GM21360 (cell line): ENCODE results near the gene FANCE.
"Not testable (repeated sequence)": the region's sequence is repeated elsewhere in the genome, so short reads cannot be mapped to it uniquely, and the experiment has no call there.

Source experiments
- ATAC-seq: cut with Tn5 transposase; IDR thresholded peaks from one replicate; pipeline ENCODE4 v1.9.1; 2021; ENCODE audit warnings: mild to moderate bottlenecking, moderate library complexity; ENCODE audit not compliant: unreplicated experiment

Gene FANCE

DNA sequence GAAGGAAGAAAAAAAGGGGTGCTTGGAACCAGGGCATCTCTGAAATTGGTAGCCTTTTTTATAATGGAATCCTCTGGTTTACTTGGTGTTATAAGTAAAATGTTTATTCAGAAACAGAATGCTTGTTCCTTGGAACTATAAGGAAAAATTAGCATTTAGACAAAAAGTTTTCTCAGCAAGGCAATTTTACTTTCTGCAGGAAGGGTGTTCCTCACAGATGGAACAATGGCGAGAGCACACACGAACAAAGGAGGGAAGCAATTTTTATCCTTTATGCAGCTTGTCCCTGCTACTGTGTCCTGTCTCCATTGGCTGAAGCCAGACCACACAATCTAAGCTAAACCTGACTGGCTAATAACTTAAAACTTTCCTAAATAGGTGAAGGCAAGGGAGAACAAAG, 22.7 kb upstream of the FANCE start:
- ATAC-seq, result no peak

DNA sequence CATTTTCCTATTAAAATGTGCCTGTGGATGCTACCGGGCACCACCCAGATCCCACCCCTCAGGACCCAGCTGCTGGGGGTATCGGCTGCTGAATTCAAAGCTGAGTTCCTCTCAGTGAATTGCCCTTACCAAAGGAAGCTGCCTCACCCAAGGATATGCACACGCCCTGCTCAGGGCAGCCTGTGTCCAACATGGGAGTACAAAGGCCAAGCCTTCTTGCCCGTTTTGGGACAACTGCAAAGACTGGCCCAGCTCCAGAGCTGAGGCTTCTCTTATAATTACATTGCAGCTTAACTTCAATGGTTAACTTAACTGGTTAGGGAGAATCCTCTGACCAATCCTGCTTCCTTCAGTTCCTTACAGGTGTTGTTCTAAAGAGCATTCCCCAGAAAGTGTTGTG, 19.8 kb upstream of the FANCE start:
- no peak for ATAC-seq

DNA sequence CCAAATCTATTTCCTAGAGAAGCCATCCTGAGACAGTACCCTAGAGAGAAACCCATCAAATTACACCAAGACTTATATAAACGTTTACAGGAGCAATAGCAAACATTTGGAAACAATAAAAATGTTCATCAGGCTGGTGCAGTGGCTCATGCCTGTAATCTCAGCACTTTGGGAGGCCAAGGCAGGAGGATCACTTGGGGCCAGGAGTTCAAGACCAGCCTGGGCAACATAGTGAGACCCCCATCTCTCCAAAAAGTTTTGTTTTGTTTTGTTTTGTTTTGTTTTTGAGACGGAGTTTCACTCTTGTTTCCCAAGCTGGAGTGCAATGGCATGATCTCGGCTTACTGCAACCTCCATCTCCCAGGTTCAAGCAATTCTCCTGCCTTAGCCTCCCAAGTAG, 19.4 kb upstream of the FANCE start:
- not testable (repeated sequence) for ATAC-seq

GRCh38 chr6:35435074-35435837, 16.9 kb upstream of the FANCE start:
- ATAC-seq, result no peak

DNA sequence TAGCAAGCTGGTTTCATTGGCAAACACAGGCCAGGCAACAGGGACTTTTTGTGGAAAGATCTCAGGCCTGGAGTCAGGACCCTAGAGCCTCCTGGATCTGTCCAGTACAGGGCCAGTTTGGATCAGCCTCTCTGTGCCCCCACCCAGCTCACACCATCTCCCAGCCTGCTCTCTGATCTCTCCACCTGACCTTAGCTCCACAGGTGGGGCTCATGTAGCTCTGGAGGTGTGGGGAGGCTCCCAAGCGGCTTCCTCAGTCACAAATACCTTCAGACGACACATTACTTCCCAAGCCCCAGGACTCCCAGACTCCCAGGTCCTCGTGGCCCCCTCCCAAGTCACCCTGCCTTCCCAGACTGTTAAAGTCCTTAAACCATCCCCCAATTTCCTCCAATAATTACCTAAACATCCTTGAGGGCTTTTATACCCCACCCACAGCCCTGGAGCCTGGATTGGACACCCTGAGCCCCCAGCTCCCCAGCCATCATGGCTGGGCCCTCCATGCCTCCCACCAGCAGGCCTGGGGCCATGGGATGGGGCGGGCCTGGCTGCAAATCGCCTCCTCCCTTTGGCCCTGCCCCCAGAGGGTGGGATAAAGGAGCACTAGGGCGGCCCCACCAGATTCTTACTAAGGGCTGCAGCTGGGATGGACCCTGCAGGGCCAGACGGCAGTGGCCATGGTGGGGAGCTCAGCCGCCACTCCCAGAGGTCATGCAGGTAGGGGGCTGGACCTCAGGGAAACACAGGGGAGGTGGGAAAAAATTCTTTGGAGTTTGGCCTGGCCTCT, 15.9 kb upstream of the FANCE start:
- no peak for ATAC-seq

- ATAC-seq, result not testable (repeated sequence)
Measured at GRCh38 chr6:35438378-35439065, 13.6 kb upstream of the FANCE start.

DNA sequence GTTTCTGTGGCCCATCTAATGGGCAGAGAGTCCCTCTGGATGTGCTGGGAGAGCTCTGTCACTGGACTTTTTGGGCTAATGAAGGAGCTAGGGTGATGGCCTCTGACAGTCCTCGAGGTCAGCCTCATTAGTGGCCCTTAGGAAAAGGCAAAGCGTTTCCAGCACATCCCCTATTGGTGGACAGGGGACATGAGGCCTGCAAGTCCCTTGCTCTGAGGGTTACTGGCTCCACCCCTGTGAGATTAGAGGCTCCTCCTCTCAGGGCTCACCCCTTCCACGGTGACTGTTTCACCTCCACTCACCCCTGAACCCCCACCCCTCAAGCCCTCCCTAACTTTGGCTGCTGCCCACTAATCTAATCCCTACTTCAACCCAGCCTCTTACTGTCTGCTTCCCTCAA, 12.8 kb upstream of the FANCE start:
- ATAC-seq, result no peak

- ATAC-seq, result no peak
Measured at GRCh38 chr6:35441205-35441604, 10.9 kb upstream of the FANCE start.

DNA sequence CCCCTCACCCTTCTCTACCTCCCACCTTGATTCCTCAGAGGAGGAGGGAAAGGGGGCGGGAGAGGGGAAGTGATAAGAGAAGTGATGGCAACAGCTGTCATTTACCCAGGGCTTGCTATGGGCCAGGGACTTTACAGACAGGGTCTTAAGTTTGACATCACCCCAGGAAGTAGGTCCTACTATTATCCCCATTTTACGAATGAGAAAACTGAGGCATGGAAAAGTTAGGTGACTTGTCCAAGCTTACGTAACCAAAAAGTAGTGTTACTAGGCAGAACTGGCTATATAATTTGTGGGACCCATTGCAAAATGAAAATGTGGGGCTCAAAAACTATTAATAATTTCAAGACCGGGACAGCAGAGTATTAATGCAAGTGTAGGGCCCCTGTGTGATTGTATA, 10.5 kb upstream of the FANCE start:
- no peak for ATAC-seq

DNA sequence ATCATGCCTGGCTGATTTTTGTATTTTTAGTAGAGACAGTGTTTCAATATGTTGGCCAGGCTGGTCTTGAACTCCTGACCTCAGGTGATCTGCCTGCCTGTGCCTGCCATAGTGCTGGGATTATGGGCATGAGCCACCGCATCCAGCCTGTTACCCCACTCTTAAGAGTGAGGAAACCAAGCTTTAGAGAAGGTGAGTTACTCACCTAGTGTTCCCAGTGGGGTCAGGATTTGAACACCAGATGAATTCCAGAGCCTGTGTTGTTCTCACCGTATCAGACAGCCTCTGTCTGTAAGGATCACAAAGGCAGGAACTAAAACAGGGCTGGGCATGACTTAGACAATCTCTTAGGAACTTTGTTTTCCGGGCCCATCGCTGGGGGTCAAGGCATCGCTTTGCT, 9.4 kb upstream of the FANCE start:
- ATAC-seq, result no peak

DNA sequence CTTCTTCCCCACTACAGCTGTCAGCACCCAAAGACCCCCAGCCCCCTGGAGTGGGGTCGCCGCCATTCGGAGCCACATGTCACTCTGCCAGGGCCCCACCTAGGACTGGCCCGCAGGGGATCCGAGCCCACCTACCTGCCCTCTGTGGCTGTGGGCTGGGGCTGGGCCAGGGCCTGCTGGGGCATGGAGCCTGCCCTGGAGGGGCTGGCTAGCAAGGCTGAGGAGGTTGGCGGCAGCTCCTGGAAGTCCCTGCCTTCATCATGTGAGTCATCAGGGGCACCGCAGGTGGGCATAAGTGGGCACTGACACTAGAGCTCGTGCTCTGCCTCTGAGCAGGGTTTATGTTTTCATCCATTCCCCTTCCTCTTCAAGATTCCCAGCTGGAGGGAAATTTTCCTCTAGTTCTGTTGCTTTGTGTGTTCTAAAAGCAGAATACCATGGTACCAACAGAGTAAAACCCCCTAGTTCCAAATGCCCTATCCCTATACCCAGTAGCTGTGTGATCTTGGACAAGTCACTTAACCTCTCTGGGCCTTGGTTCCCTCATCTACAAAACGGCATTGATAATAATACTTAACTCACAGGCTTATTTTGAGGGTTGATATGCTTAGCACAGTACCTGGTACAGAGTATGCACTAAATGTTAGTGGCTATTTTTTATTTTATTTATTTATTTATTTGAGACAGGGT, 8.7 kb upstream of the FANCE start:
- ATAC-seq, result no peak

- no peak for ATAC-seq
Measured at GRCh38 chr6:35445691-35446090, 6.4 kb upstream of the FANCE start.

GRCh38 chr6:35448191-35448590, 3.9 kb upstream of the FANCE start:
- no peak for ATAC-seq

- ATAC-seq, result no peak
Measured at GRCh38 chr6:35449287-35449881, 2.8 kb upstream of the FANCE start.

DNA sequence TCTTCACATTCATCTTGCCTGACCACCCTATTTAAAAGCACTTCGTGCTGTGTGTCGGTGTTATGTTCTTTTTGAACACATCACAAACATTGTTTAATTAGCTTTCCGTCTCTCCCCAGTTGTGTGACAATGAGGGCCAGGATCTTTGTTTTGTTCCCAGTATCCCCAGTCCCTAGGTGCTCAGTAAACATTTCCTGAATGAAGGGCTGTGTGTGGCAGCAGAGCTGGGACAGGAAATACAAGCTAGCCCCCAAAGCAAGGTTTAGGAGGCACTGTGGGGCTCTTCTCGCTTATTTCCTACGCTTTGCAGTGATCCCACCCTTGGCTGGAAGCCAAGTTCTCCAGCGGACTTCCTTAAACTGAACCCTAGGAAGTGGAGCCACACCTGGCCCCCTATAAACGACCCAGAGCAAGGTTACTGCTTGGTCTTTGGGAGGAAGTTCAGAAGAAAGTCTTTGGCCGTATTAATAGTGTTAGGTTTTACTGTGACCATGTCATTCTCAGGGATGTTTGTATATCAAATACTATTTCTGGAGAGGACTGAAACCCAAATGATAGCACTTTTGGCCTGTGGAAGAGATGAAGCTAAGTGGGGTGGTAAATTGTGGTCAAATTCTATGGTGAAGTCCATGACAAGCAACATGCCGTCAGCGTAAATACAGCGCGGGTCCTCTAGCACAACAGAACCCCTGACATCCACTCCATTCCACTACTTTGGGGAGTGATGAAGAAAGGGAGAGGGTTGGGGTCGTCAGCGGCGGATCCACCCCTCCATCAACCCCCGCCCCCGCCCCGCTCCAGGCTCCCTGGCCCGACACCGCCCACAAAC, 570 bp upstream of the FANCE start:
- ATAC-seq, result no peak

DNA sequence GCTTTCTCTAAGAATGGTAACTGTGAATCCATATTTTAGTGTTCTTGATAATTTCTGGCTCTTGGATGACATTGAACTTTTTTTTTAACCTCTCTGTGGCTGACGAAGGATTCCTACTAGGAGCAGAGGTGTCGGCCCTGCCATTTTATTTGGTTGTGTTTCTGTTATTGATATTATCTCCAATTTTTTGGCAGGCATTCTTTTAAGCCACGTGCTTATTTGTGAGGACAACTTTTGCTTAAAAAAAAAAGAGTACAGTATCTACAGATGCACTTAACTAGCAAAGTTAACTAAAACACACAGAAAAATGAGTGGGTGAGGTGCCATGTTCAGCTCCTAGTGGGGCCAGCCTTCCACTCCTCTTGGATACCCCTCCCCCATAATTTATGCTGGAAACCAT, 1.1 kb downstream of the FANCE start:
- no peak for ATAC-seq

GRCh38 chr6:35454391-35455110, 2.4 kb downstream of the FANCE start:
- no peak for ATAC-seq

DNA sequence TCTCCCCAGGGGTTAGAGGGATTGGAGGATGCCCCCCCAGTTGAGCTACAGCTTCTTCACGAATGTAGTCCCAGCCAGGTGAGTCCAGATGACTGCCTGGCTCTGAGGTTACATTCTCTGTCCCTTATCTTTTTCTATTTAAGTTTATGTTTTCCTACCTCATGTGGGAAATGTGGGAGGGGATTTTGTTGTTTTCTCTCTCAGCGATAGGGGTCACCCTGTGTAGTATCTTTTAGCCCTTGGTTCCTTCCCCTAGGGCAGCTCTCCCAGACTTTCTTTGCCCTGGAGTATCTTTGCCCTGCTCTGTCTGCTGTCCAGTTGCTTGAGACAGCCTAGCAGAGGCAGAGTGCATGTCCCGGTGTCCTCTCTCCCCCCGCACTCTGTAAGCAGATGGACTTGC, 5.8 kb downstream of the FANCE start:
- ATAC-seq, result no peak

- ATAC-seq, result no peak
Measured at GRCh38 chr6:35461270-35461669, 9.1 kb downstream of the FANCE start.
